ENCODE data around the gene NUCB1.

Gene NUCB1

DNA sequence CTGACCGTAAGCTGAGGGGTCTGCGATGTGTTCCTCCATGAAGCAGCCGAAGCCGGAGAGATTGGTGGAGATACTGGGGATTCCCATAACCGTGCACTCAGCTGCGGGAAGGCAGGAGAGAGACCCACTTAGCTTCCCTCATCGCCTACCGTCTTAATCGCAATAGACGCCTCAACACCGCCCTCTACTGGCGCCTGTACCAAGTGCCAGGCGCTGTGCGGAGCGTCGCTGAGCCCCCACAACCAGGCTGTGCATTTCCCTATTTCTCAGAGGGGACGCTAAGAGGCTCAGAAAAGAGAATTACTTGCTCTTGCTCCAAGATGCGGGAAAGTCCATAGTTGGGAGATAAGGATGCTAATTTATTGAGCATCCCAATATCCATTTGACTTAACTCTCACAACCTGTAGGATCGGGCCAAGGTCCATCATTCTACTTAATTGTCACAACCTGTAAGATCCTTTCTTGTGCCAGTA lies 70.8 kb downstream of the NUCB1 start:
- TF ChIP-seq CTCF (conservative IDR thresholded peaks at IDR 0.05; ENCODE audit: low read length), result peak; percentile 89
- no peak for TF ChIP-seq EZH2phosphoT487 (IDR thresholded peaks at IDR 0.05; ENCODE audit: borderline replicate concordance)
- no peaks in the 10 kb centered on the region for H3F3A ChIP-seq (ENCODE audit: low read depth)
- no peaks in the 10 kb centered on the region for H3K9me3 ChIP-seq (ENCODE audit: insufficient read depth, low read depth, low read length)

More for the DNA sequence above, 70.8 kb downstream of the NUCB1 start:
- peaks cover 12% of the 10 kb centered on the region for H3K79me2 ChIP-seq (ENCODE audit: insufficient read depth, low read length)
- peaks cover 13% of the 10 kb centered on the region; the same call in 1 of the 2 replicates for H3K36me3 ChIP-seq (ENCODE audit: insufficient read depth, low read length)
- no peak overlapping the region for H2AFZ ChIP-seq (ENCODE audit: low read length)
- no peaks in the 10 kb centered on the region for H3K27me3 ChIP-seq (ENCODE audit: insufficient read depth, low read length, poor library complexity, severe bottlenecking)
- no peaks in the 10 kb centered on the region for H3K9me2 ChIP-seq (replicated peaks; ENCODE audit: low read depth, low read length)
- H3K9ac ChIP-seq (ENCODE audit: low read depth, low read length, poor library complexity, severe bottlenecking), result no peak overlapping the region
- no peak overlapping the region for H3K4me3 ChIP-seq (ENCODE audit: low read length, poor library complexity, severe bottlenecking)
- no peak overlapping the region for H3K4me2 ChIP-seq (ENCODE audit: low read depth, low read length, poor library complexity, severe bottlenecking)
- peaks cover 12% of the 10 kb centered on the region for H4K20me1 ChIP-seq (ENCODE audit: insufficient read depth, low read length, poor library complexity, severe bottlenecking)
- peaks cover 8% of the 10 kb centered on the region for H3K4me1 ChIP-seq (ENCODE audit: insufficient read depth, low read length, poor library complexity, severe bottlenecking)
